ENCODE measurements around the gene MRPL12.
"Not testable (repeated sequence)": the region's sequence is repeated elsewhere in the genome, so short reads cannot be mapped to it uniquely, and the experiment has no call there.

Gene MRPL12

DNA sequence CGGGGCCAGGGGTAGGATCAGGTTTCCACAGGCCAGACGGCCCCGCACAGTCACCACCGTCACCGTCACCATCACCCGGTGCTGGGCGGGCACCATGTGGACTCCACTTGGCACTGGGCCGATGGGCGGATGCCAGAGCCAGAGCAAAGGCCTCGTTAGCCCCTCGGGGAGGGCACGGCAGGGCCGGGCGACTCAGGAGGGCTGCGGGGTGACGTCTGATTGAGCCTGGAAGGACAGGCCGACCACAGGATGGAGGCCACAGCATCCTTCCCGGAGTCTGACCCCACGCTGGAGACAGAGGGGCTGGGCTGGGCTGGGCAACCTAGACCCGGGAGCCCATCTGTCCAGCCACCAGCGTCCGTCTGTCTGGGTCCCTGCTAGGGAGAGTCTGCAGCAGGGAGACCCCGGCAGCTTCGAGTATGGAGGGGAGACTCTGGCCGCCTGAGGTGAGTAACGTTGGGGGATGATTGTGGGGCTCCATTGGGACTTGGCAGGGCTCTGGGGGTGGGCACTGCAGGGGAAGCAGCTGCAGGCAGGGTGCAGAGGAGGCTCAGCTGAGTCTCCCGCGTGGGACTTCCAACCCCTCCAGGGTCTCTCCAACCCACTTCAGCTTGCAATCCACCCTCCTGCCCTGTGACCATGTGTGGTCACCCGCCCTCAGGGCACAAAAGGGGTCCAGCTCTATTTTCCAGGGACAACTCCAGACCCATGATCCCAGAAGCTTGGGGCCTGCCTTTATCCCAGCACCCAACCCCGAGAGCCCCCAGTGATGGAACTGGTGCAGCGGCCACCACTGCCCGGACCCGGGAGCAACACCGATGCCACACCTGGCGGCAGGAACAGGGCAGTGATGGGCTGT is 31.5 kb downstream of the MRPL12 start:
- H3K27ac ChIP-seq = no peak overlapping the region
- TF ChIP-seq ZFX (IDR thresholded peaks at IDR 0.05) = no peak
- TF ChIP-seq, protein P1, sequence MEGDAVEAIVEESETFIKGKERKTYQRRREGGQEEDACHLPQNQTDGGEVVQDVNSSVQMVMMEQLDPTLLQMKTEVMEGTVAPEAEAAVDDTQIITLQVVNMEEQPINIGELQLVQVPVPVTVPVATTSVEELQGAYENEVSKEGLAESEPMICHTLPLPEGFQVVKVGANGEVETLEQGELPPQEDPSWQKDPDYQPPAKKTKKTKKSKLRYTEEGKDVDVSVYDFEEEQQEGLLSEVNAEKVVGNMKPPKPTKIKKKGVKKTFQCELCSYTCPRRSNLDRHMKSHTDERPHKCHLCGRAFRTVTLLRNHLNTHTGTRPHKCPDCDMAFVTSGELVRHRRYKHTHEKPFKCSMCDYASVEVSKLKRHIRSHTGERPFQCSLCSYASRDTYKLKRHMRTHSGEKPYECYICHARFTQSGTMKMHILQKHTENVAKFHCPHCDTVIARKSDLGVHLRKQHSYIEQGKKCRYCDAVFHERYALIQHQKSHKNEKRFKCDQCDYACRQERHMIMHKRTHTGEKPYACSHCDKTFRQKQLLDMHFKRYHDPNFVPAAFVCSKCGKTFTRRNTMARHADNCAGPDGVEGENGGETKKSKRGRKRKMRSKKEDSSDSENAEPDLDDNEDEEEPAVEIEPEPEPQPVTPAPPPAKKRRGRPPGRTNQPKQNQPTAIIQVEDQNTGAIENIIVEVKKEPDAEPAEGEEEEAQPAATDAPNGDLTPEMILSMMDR (conservative IDR thresholded peaks at IDR 0.05) = no peak

DNA sequence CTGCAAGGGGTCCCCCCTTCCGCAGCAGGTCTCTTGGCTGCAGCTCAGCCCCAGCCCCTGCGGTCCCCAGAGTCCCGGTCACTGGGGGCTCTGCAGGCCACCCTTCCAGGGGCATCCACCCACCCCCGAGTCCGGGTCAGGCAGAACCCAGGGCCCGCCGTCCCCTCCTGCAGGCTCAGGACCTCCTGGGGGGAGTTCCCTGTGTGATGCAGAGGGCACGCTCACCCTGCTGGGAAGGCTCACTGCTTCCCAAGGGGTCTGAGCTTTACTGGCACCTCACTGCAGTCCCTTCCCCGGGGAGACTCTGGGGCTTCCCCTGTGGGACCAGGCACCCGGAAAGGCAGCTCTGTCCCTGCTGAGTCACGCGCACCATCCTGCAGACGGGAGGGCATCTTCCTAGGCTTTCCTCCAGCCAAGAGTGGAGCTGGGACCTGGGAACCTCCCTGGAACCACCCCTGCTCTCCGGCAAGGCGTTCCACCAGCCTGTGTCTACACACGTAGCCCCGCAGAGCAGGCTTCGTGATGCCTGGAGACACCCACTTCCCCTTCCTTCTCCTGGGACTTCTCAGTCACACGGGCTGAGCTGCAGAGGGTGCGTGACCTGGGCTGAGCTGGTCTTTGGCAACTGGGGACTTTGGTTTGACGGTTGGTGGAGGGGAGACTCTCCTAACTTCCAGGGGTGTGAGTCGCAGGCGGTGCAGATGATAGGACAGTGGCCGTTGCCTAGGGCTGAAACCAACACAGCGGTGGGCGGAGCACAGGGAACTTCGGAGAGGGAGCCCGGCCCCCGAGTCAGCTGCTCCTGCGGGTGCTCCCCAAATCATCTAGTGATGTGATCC is 32.3 kb downstream of the MRPL12 start:
- no peak overlapping the region for H3K27ac ChIP-seq
- TF ChIP-seq, protein P1 (conservative IDR thresholded peaks at IDR 0.05) = no peak
- TF ChIP-seq ZFX (IDR thresholded peaks at IDR 0.05) = no peak

DNA sequence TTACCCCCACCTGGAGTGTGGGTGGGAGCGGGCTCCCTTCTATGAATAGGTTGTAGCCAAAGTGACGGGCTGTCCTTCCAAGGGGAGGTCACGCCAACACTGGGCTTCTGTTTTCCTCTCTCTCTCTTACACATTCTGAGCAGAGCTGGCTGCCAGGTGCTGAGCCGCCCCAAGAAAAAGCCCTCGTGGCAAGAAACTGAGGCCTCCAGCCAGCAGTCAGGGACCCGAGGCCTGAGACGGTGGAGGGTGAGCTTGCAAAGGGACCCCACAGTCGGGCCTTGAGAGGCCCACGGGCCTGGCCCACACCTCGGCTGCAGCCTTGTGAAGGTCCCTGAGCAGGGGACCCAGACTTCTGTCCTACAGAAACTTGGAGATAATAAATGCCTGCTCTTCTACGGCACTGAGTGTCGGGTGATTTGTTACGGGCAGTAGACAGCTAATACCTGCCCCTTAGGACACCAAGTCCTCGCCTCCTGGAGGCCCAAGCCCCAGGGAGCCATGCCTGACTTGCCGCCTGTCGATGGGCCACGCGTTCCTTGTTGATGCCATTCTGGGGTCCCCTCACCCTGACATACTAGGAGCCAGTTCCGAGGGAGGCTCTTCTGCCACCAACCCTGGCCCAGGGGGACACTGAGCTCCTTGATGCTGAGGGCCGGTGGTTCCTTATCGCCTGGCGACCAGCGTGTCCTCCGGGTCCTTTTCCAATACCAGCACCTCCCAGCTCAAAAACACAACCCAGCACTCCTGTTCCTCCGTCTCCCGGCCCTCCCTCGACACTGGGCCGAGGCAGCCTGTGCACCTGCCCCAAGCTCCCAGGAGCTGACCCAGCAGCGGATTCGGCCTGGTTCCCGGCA is 35.0 kb downstream of the MRPL12 start:
- no peak for TF ChIP-seq ZFX (IDR thresholded peaks at IDR 0.05)
- TF ChIP-seq, protein P1 (conservative IDR thresholded peaks at IDR 0.05) = no peak
- H3K27ac ChIP-seq = no peak overlapping the region

DNA sequence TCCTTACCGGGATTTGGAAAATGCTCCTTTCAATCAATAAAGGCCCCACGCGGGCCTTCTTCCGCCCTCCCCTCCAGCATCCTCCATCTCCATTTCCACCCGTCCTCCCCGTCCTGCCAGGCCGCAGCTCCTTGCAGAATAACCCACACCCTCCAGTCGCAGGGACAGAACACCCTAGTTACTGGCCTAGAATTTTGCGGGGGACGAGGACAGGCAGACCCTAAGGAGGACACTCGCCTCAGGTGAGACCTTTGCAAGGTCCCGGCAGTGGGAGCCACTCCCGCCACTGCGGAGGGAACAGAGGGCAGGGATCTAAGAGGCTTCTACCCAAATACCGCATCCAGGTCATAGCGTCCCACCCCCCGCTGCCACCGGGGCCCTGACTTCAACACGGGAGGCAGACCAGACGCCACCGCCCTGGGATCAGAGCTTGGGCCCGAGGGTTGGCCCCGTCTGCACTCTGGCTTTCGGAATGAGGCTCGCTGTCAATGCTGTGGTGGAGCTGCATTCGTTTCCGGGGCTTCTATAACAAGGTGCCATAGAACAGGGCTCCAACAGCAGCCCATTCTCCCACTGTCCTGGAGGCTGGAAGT is 35.7 kb downstream of the MRPL12 start:
- TF ChIP-seq ZFX (IDR thresholded peaks at IDR 0.05) = no peak
- TF ChIP-seq, protein P1 (conservative IDR thresholded peaks at IDR 0.05) = no peak
- no peak overlapping the region for H3K27ac ChIP-seq

DNA sequence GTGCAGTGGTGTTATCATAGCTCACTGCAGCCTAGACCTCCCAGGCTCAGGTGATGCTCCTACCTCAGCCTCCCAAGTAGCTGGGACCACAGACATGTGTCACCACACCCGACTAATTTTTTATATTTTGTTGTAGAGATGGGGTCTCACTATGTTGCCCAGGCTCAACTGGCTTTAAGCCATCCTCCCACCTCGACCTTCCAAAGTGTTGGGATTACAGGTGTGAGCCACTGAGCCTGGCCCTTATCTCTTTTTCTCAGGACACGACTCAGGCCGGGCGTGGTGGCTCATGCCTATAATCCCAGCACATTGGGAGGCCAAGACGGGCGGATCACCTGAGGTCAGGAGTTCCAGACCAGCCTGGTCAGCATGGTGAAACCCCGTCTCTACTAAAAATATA is 36.4 kb downstream of the MRPL12 start:
- H3K27ac ChIP-seq = not testable (repeated sequence)

DNA sequence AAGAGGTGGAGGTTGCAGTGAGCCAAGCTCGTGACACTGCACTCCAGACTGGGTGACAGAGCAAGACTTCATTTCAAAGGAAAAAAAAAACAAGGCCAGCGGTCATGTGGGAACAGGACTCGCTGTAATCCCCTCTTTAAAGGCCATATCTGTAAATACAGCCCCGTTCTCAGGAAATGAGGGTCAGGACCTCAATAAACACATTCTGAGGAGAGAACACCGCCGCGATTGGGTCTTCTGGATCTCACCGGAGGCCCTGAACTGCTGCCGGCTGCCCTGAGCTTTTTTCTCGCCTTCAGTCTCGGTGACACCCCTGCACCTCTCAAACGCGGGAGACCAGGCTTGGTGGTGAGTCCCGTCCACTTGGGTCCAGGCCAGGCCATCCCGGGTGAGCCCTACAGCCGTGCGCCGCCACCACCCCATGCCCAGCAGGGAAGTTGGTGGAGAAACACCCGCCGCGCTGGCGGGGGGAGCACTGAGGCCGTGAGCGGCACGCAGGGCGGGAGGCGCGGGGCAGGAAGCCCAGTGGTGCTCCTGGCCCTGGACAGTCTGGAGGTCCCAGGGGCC is 37.3 kb downstream of the MRPL12 start:
- TF ChIP-seq, protein P1 (conservative IDR thresholded peaks at IDR 0.05) = no peak
- no peak for TF ChIP-seq ZFX (IDR thresholded peaks at IDR 0.05)
- no peak overlapping the region for H3K27ac ChIP-seq

DNA sequence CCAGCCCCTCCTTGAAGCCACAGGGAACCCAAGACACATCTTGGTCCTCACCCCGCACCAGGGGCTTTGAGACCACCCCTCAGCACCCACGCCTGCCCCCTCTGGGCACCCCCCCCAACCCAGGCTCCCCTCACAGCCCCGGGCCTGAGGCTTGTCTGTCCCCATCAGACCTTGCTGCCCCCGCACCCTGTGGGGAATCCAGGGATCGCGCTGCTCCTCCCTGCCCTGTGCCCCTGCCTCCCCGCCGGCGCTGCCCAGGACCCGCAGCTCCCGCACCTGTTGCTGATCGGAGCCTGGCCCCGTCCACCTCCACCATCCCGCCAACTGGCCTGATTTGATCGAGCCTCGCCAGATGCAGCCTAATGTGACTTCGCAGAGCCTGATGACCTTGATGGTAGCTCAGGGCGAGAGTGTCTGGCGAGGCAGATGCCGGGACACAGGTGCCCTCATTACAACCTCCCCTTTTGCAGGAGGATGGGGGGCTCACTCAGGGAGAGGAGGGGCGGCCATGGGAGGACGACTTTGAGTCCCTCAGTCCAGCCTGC is 38.0 kb downstream of the MRPL12 start:
- TF ChIP-seq, protein P1 (conservative IDR thresholded peaks at IDR 0.05) = no peak
- no peak for TF ChIP-seq ZFX (IDR thresholded peaks at IDR 0.05)
- H3K27ac ChIP-seq = no peak overlapping the region

All from C4-2B (cell line).